Measurements from ENCODE around the gene IDH3G.

The IDH3G gene

DNA sequence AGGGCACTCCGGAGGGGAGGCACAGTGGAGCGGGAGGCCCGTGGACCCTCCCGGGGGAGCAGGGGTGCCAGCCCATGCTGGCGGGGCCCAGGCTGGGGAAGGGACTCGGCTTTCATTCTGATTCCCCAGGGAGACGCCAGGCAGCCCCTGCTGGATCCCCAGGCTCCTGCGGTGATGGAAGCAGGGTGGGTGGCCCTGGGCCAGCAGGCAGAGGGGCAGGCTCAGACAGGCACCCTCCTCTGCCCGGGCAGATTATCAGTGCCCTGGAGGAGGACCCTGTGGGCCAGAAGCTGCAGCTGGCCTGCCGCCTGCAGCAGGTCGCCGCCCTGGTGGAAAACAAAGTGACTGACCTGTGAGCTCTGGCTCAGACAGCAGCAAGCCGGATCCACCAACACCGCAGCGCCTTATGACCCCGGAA, 15.5 kb downstream of the IDH3G start:
- Histone ChIP-seq H3K36me3 (replicated peaks) (no peaks in the 10 kb centered on the region), H3K27me3 (replicated peaks) (no peaks in the 10 kb centered on the region), H3K4me3 (ENCODE audit: low read depth, low read length) (no peak overlapping the region), H3K27ac (no peak overlapping the region)
- in situ Hi-C loops (cut with HindIII; ENCODE audit: low pct_ligation_motif_present, low sequenced_read_pairs): no loop called here
- no peak for DNase-seq
- TF ChIP-seq CTCF (IDR thresholded peaks at IDR 0.05; ENCODE audit: low read depth, low read length, missing control alignments): peak; percentile 26

GRCh38 chrX:153778181-153778580, 16.0 kb downstream of the IDH3G start:
- Histone ChIP-seq H3K36me3 (replicated peaks) (no peaks in the 10 kb centered on the region), H3K27me3 (replicated peaks) (no peaks in the 10 kb centered on the region), H3K4me3 (ENCODE audit: low read depth, low read length) (no peak overlapping the region), H3K27ac (no peak overlapping the region)
- in situ Hi-C loops (cut with HindIII; ENCODE audit: low pct_ligation_motif_present, low sequenced_read_pairs): no loop called here
- DNase-seq: no peak
- no peak for TF ChIP-seq CTCF (IDR thresholded peaks at IDR 0.05; ENCODE audit: low read depth, low read length, missing control alignments)

DNA sequence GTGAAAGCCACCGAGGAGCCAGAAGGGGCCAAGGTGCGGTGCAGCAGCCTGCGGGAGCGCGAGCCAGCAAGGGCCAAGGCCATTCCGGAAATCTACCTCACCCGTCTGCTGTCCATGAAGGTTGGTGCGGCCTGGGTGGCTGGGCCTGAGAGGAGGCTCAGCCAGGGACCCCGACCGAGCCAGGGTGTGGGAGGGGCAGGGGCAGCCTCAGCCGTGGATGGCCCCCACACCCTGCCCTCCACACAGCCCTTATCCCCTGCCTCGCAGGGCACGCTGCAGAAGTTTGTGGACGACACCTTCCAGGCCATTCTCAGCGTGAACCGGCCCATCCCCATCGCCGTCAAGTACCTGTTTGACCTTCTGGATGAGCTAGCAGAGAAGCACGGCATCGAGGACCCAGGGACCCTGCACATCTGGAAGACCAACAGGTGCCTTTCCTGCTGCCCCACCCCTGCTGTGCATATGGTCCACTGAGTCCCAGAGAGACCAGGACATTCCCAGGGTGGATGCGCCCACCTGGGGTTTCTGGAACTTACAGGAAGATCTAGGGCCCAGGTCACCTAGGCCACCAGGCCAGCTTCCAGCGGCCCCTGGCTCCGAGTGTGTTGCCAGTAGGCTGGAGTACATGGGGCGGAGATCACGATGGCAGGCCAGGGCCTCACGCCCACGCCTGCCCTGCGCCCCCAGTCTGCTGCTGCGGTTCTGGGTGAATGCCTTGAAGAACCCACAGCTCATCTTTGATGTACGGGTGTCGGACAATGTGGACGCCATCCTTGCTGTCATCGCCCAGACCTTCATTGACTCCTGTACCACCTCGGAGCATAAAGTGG, 16.7 kb downstream of the IDH3G start:
- TF ChIP-seq CTCF (IDR thresholded peaks at IDR 0.05; ENCODE audit: low read depth, low read length, missing control alignments): no peak
- in situ Hi-C loops (cut with HindIII; ENCODE audit: low pct_ligation_motif_present, low sequenced_read_pairs): no loop called here

DNA sequence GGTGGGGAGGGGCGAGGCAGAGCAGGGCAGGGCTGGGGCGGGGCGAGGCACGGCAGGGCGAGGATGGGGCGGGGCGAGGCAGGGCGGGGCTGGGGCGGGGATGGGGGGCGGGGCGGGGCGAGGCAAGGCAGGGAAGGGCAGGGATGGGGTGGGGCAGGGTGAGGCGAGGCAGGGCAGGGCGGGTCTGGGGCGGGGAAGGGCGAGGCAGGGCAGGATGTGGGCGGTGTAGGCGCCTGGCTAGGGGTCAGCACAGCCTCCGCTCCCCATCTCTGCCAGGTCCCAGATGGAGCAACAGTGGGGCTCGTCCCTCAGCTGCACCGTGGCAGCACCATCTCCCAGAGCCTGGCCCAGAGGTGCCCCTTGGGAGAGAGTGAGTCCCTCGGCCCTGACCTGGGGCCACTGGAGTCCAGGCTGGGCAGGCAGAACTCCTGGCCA, 17.5 kb downstream of the IDH3G start:
- Histone ChIP-seq H3K27me3 (replicated peaks) (no peaks in the 10 kb centered on the region), H3K36me3 (replicated peaks) (no peaks in the 10 kb centered on the region), H3K27ac (no peak overlapping the region), H3K4me3 (ENCODE audit: low read depth, low read length) (no peak overlapping the region)
- DNase-seq: no peak
- no peak for TF ChIP-seq CTCF (IDR thresholded peaks at IDR 0.05; ENCODE audit: low read depth, low read length, missing control alignments)
- in situ Hi-C loops (cut with HindIII; ENCODE audit: low pct_ligation_motif_present, low sequenced_read_pairs): no loop called here

More for the DNA sequence above, 16.7 kb downstream of the IDH3G start:
- no peak overlapping the region for H3K27ac ChIP-seq
- H3K27me3 ChIP-seq (replicated peaks): no peaks in the 10 kb centered on the region
- DNase-seq: no peak
- no peaks in the 10 kb centered on the region for H3K36me3 ChIP-seq (replicated peaks)
- no peak overlapping the region for H3K4me3 ChIP-seq (ENCODE audit: low read depth, low read length)

DNA sequence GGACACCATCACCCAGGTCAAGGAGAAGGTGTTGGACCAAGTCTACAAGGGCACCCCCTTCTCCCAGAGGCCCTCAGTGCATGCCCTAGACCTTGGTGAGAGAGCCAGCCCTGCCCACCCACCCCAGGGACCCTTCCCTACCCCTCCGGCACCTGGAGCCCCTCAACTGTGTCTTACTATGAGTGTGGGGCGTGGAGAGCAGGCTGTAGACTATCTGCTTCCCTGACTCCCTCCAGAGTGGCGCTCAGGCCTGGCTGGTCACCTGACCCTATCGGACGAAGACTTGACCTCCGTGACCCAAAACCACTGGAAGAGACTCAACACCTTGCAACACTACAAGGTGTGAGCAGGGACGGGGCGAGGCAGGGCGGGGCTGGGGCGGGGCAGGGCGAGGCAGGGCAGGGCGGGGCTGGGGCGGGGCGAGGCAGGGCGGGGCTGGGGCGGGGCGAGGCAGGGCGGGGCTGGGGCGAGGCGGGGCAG, 18.0 kb downstream of the IDH3G start:
- Histone ChIP-seq H3K27me3 (replicated peaks) (no peaks in the 10 kb centered on the region), H3K4me3 (ENCODE audit: low read depth, low read length) (no peak overlapping the region), H3K27ac (no peak overlapping the region), H3K36me3 (replicated peaks) (no peaks in the 10 kb centered on the region)
- in situ Hi-C loops (cut with HindIII; ENCODE audit: low pct_ligation_motif_present, low sequenced_read_pairs): no loop called here
- no peak for DNase-seq
- no peak for TF ChIP-seq CTCF (IDR thresholded peaks at IDR 0.05; ENCODE audit: low read depth, low read length, missing control alignments)

Data from brain microvascular endothelial cell (primary cell).